Suprapubic skin (tissue), 3 donors: ENCODE measurements around the gene NEFH.

Source experiments
- CTCF ChIP-seq, 2 donors: fragments of 200-600 bp in 1 of 2; fragments of 450-650 bp in 1 of 2; sonication (generic) in 1 of 2; IDR thresholded peaks; one replicate each; pipeline ENCODE4 v1.5.1; 2016 to 2019; ENCODE audit warnings: antibody characterized with exemption in 2 of 2, mild to moderate bottlenecking in 1 of 2, moderate library complexity in 1 of 2
- POLR2A ChIP-seq, 2 donors: fragments of 450-650 bp; IDR thresholded peaks; one replicate each; pipeline ENCODE4 v1.6.1; 2017; ENCODE audit warnings: antibody characterized with exemption in 2 of 2, mild to moderate bottlenecking in 2 of 2, moderate library complexity in 2 of 2

- TF ChIP-seq CTCF (IDR thresholded peaks at IDR 0.05) (no peak), POLR2A (IDR thresholded peaks at IDR 0.05) (no peak)
Measured at GRCh38 chr22:29473001-29473400, 7.0 kb upstream of the NEFH start.
